ENCODE data around the gene PLPPR4. TPM values are rescaled to one million over a fixed set of nuclear protein-coding genes. Genes with fewer than 3 reads are reported as not detected.

PLPPR4 gene
- polyA plus RNA-seq (2013, experiment 1 of 2) = 0.13 TPM
- 0.11 TPM for polyA plus RNA-seq (2013, experiment 2 of 2)

- Histone ChIP-seq H3K4me1 (ENCODE audit: control insufficient read depth in 2 of 2, insufficient read depth in 1 of 2, low read depth in 1 of 2, low read length in 2 of 2) (peaks cover 3 to 4% of the 10 kb centered on the region in 2 donors), H3K27ac (replicated peaks; ENCODE audit: low read length) (no peak within 1 kb of the TSS), H2AK5ac (ENCODE audit: low read depth, low read length) (no peak within 1 kb of the TSS), H4K91ac (ENCODE audit: low read depth, low read length, poor library complexity) (no peak within 1 kb of the TSS), H3K79me1 (ENCODE audit: low read depth, low read length) (no peaks in the 10 kb centered on the region), H3K4me3 (ENCODE audit: low read length in 2 of 2) (peak within 1 kb of the TSS; percentile 52 to 82), H4K8ac (ENCODE audit: low read depth, low read length) (no peak within 1 kb of the TSS), H3K4me2 (ENCODE audit: insufficient read depth, low read length, poor library complexity, severe bottlenecking) (peak within 1 kb of the TSS; percentile 97), H3K23ac (ENCODE audit: low read depth, low read length, poor library complexity) (no peak within 1 kb of the TSS), H2BK15ac (ENCODE audit: low read length) (no peak within 1 kb of the TSS), H2AFZ (ENCODE audit: low read length) (peak within 1 kb of the TSS; percentile 99), H3K36me3 (replicated peaks in 1 of 2; ENCODE audit: control insufficient read depth in 2 of 2, insufficient read depth in 2 of 2, low read length in 2 of 2) (no peaks in the 10 kb centered on the region), H3K4ac (ENCODE audit: low read length) (no peak within 1 kb of the TSS), H3K14ac (ENCODE audit: low read length) (no peak within 1 kb of the TSS), H3K9me3 (replicated peaks in 1 of 2; ENCODE audit: control insufficient read depth in 2 of 2, insufficient read depth in 1 of 2, low read depth in 1 of 2, low read length in 2 of 2) (no peaks in the 10 kb centered on the region), H3K9ac (ENCODE audit: low read depth, low read length, poor library complexity) (peak within 1 kb of the TSS; percentile 82), H3K27me3 (ENCODE audit: control insufficient read depth in 3 of 3, insufficient read depth in 3 of 3, low read depth in 1 of 3, low read length in 3 of 3) (peaks cover 0 to 51% (median 12%) of the 10 kb centered on the region in 3 experiments), H2BK12ac (ENCODE audit: low read length) (no peak within 1 kb of the TSS), H3K18ac (ENCODE audit: low read length) (peak within 1 kb of the TSS; percentile 38), H2BK120ac (ENCODE audit: low read depth, low read length) (no peak within 1 kb of the TSS), H2BK5ac (ENCODE audit: low read length) (no peak within 1 kb of the TSS)
- no CpG with 5 or more reads among the region's 51 CpGs for WGBS, 2 donors (ENCODE audit: extremely low coverage in 2 of 2, insufficient read length in 2 of 2, insufficient replicate concordance in 1 of 2)
- DNase-seq (ENCODE audit: low spot score) = peak; percentile 53
Measured at GRCh38 chr1:99264201-99265021, at the start of gene PLPPR4. Gene PLPPR4 (plus strand): TSS chr1:99264492. CDS start chr1:99264594, 102 bp downstream.

- WGBS, 2 donors (ENCODE audit: extremely low coverage in 2 of 2, insufficient read length in 2 of 2, insufficient replicate concordance in 1 of 2) = no CpG with 5 or more reads among the region's 5 CpGs
- H3K36me3 ChIP-seq (replicated peaks in 1 of 2; ENCODE audit: control insufficient read depth in 2 of 2, insufficient read depth in 2 of 2, low read length in 2 of 2) = no peaks in the 10 kb centered on the region
- no peak overlapping the region for H2BK120ac ChIP-seq (ENCODE audit: low read depth, low read length)
- no peak overlapping the region for H2BK5ac ChIP-seq (ENCODE audit: low read length)
- H3K18ac ChIP-seq (ENCODE audit: low read length) = no peak overlapping the region
- H4K8ac ChIP-seq (ENCODE audit: low read depth, low read length) = no peak overlapping the region
- no peak overlapping the region for H3K14ac ChIP-seq (ENCODE audit: low read length)
- H3K23ac ChIP-seq (ENCODE audit: low read depth, low read length, poor library complexity) = no peak overlapping the region
- no peak for DNase-seq (ENCODE audit: low spot score)
- no peaks in the 10 kb centered on the region for H3K27me3 ChIP-seq (ENCODE audit: control insufficient read depth in 3 of 3, insufficient read depth in 3 of 3, low read depth in 1 of 3, low read length in 3 of 3)
- H2AK5ac ChIP-seq (ENCODE audit: low read depth, low read length) = no peak overlapping the region
- no peaks in the 10 kb centered on the region for H3K4me1 ChIP-seq (ENCODE audit: control insufficient read depth in 2 of 2, insufficient read depth in 1 of 2, low read depth in 1 of 2, low read length in 2 of 2)
- no peak overlapping the region for H4K91ac ChIP-seq (ENCODE audit: low read depth, low read length, poor library complexity)
- H2BK12ac ChIP-seq (ENCODE audit: low read length) = no peak overlapping the region
- no peak overlapping the region for H2BK15ac ChIP-seq (ENCODE audit: low read length)
- no peaks in the 10 kb centered on the region for H3K79me1 ChIP-seq (ENCODE audit: low read depth, low read length)
- no peak overlapping the region for H3K4me2 ChIP-seq (ENCODE audit: insufficient read depth, low read length, poor library complexity, severe bottlenecking)
- no peak overlapping the region for H3K4me3 ChIP-seq (ENCODE audit: low read length in 2 of 2)
- no peak overlapping the region for H3K27ac ChIP-seq (replicated peaks; ENCODE audit: low read length)
- H3K9me3 ChIP-seq (replicated peaks in 1 of 2; ENCODE audit: control insufficient read depth in 2 of 2, insufficient read depth in 1 of 2, low read depth in 1 of 2, low read length in 2 of 2) = no peaks in the 10 kb centered on the region
- H3K4ac ChIP-seq (ENCODE audit: low read length) = no peak overlapping the region
- no peak overlapping the region for H2AFZ ChIP-seq (ENCODE audit: low read length)
- H3K9ac ChIP-seq (ENCODE audit: low read depth, low read length, poor library complexity) = no peak overlapping the region
Measured at GRCh38 chr1:99216956-99217355, 47.3 kb upstream of the PLPPR4 start.

GRCh38 chr1:99217599-99217998 lies 46.7 kb upstream of the PLPPR4 start:
- no CpG with 5 or more reads among the region's 4 CpGs for WGBS, 2 donors (ENCODE audit: extremely low coverage in 2 of 2, insufficient read length in 2 of 2, insufficient replicate concordance in 1 of 2)
- Histone ChIP-seq H2BK120ac (ENCODE audit: low read depth, low read length) (no peak overlapping the region), H3K4me2 (ENCODE audit: insufficient read depth, low read length, poor library complexity, severe bottlenecking) (no peak overlapping the region), H2AFZ (ENCODE audit: low read length) (peak overlapping the region; percentile 1), H3K79me1 (ENCODE audit: low read depth, low read length) (no peaks in the 10 kb centered on the region), H2AK5ac (ENCODE audit: low read depth, low read length) (no peak overlapping the region), H3K27ac (replicated peaks; ENCODE audit: low read length) (no peak overlapping the region), H2BK12ac (ENCODE audit: low read length) (no peak overlapping the region), H3K9me3 (replicated peaks in 1 of 2; ENCODE audit: control insufficient read depth in 2 of 2, insufficient read depth in 1 of 2, low read depth in 1 of 2, low read length in 2 of 2) (no peaks in the 10 kb centered on the region), H2BK15ac (ENCODE audit: low read length) (no peak overlapping the region), H4K8ac (ENCODE audit: low read depth, low read length) (no peak overlapping the region), H3K14ac (ENCODE audit: low read length) (no peak overlapping the region), H3K18ac (ENCODE audit: low read length) (no peak overlapping the region), H3K4ac (ENCODE audit: low read length) (no peak overlapping the region), H3K27me3 (ENCODE audit: control insufficient read depth in 3 of 3, insufficient read depth in 3 of 3, low read depth in 1 of 3, low read length in 3 of 3) (no peaks in the 10 kb centered on the region), H4K91ac (ENCODE audit: low read depth, low read length, poor library complexity) (no peak overlapping the region), H3K4me3 (ENCODE audit: low read length in 2 of 2) (no peak overlapping the region), H2BK5ac (ENCODE audit: low read length) (no peak overlapping the region), H3K23ac (ENCODE audit: low read depth, low read length, poor library complexity) (no peak overlapping the region), H3K4me1 (ENCODE audit: control insufficient read depth in 2 of 2, insufficient read depth in 1 of 2, low read depth in 1 of 2, low read length in 2 of 2) (no peaks in the 10 kb centered on the region), H3K36me3 (replicated peaks in 1 of 2; ENCODE audit: control insufficient read depth in 2 of 2, insufficient read depth in 2 of 2, low read length in 2 of 2) (no peaks in the 10 kb centered on the region), H3K9ac (ENCODE audit: low read depth, low read length, poor library complexity) (no peak overlapping the region)
- DNase-seq (ENCODE audit: low spot score) = no peak

- Histone ChIP-seq H2BK15ac (ENCODE audit: low read length) (no peak overlapping the region), H4K91ac (ENCODE audit: low read depth, low read length, poor library complexity) (no peak overlapping the region), H3K36me3 (replicated peaks in 1 of 2; ENCODE audit: control insufficient read depth in 2 of 2, insufficient read depth in 2 of 2, low read length in 2 of 2) (no peaks in the 10 kb centered on the region), H2BK120ac (ENCODE audit: low read depth, low read length) (no peak overlapping the region), H3K9ac (ENCODE audit: low read depth, low read length, poor library complexity) (no peak overlapping the region), H3K27ac (replicated peaks; ENCODE audit: low read length) (no peak overlapping the region), H2AK5ac (ENCODE audit: low read depth, low read length) (no peak overlapping the region), H2AFZ (ENCODE audit: low read length) (no peak overlapping the region), H3K27me3 (ENCODE audit: control insufficient read depth in 3 of 3, insufficient read depth in 3 of 3, low read depth in 1 of 3, low read length in 3 of 3) (no peaks in the 10 kb centered on the region), H4K8ac (ENCODE audit: low read depth, low read length) (no peak overlapping the region), H3K18ac (ENCODE audit: low read length) (no peak overlapping the region), H3K4me2 (ENCODE audit: insufficient read depth, low read length, poor library complexity, severe bottlenecking) (no peak overlapping the region), H3K4me1 (ENCODE audit: control insufficient read depth in 2 of 2, insufficient read depth in 1 of 2, low read depth in 1 of 2, low read length in 2 of 2) (no peaks in the 10 kb centered on the region), H3K9me3 (replicated peaks in 1 of 2; ENCODE audit: control insufficient read depth in 2 of 2, insufficient read depth in 1 of 2, low read depth in 1 of 2, low read length in 2 of 2) (no peaks in the 10 kb centered on the region), H3K79me1 (ENCODE audit: low read depth, low read length) (no peaks in the 10 kb centered on the region), H3K4ac (ENCODE audit: low read length) (no peak overlapping the region), H3K4me3 (ENCODE audit: low read length in 2 of 2) (no peak overlapping the region), H3K23ac (ENCODE audit: low read depth, low read length, poor library complexity) (no peak overlapping the region), H2BK12ac (ENCODE audit: low read length) (no peak overlapping the region), H2BK5ac (ENCODE audit: low read length) (no peak overlapping the region), H3K14ac (ENCODE audit: low read length) (no peak overlapping the region)
- no peak for DNase-seq (ENCODE audit: low spot score)
- WGBS, 2 donors (ENCODE audit: extremely low coverage in 2 of 2, insufficient read length in 2 of 2, insufficient replicate concordance in 1 of 2) = no CpG with 5 or more reads among the region's 4 CpGs
Measured at GRCh38 chr1:99218572-99218971, 45.7 kb upstream of the PLPPR4 start.

All from neuronal stem cell (in vitro differentiated cells).